ENCODE data around the gene DDX56. TPM values are rescaled to one million over a fixed set of nuclear protein-coding genes. Genes with fewer than 3 reads are reported as not detected.

Gene DDX56
- total and polyA plus RNA-seq, 2 of the 13 experiments (the other 11 are each of a cell fraction or from before 2014, with no cell fraction given) = 82.6 to 120 TPM

- Histone ChIP-seq H3K36me3 (replicated peaks in 1 of 2; ENCODE audit: control insufficient read depth in 1 of 2, insufficient read depth in 2 of 2, low read length in 2 of 2) (peaks cover 45 to 82% of the 10 kb centered on the region in 2 experiments), H3K9ac (ENCODE audit: insufficient read depth, low read depth, low read length) (no peak overlapping the region), H3K79me2 (ENCODE audit: insufficient read depth, low read length) (peaks cover 26% of the 10 kb centered on the region), H3K9me3 (ENCODE audit: low read length) (no peaks in the 10 kb centered on the region), H4K20me1 (ENCODE audit: insufficient read depth, low read length) (no peaks in the 10 kb centered on the region; the same call in 1 of the 2 replicates), H3K27me3 (ENCODE audit: control insufficient read depth in 1 of 2, insufficient read depth in 2 of 2, low read length in 2 of 2) (no peaks in the 10 kb centered on the region; a peak in 1 of 5 replicates), H3K4me3 (replicated peaks in 1 of 3; ENCODE audit: insufficient read depth in 1 of 3, low read depth in 2 of 3, low read length in 3 of 3) (no peak overlapping the region), H2AFZ (ENCODE audit: low read length) (no peak overlapping the region), H3K27ac (ENCODE audit: extremely low read length, insufficient read depth, low read length) (no peak overlapping the region), H3K4me1 (ENCODE audit: insufficient read depth, low read length) (peaks cover 26% of the 10 kb centered on the region), H3K4me2 (ENCODE audit: low read depth, low read length) (no peak overlapping the region)
- intact Hi-C loops (cut with micrococcal nuclease; ENCODE audit: unreplicated experiment) = no loop called here
- 96% methylated on average over 16 of the region's 17 CpGs for WGBS (ENCODE audit: low lambda C conversion rate)
- POLR2A ChIA-PET = no interaction called here
- CTCF ChIA-PET (ENCODE audit: low intra/inter-chr PET ratio, low total read pairs) = no interaction called here
- in situ Hi-C loops (cut with HindIII; ENCODE audit: extremely low pct_ligation_motif_present, low pct_unique_long_range_greater_than_20kb) = no loop called here
- no TSS peak for BruUV-seq (replicated peaks)
- DNase-seq (ENCODE audit: low spot score) (no peak), ATAC-seq (no peak), FAIRE-seq (no peak)
- TF ChIP-seq DNMT3B (CRISPR knock-in tag; conservative IDR thresholded peaks at IDR 0.05) (no peak), ZFP62 (CRISPR knock-in tag; IDR thresholded peaks at IDR 0.05) (no peak), IRF9 (CRISPR knock-in tag; IDR thresholded peaks at IDR 0.05; ENCODE audit: borderline replicate concordance) (no peak), RBM22 (optimal IDR thresholded peaks at IDR 0.05; ENCODE audit: low read length) (peak; percentile 23), POLR2G (IDR thresholded peaks at IDR 0.05; ENCODE audit: low read depth, low read length) (peak; percentile 13; the same call in 1 of the 2 replicates), ZNF776 (CRISPR knock-in tag; IDR thresholded peaks at IDR 0.05) (no peak), MED1 (CRISPR knock-in tag; IDR thresholded peaks at IDR 0.05) (no peak)
Observed at GRCh38 chr7:44568771-44569560, 4.7 kb downstream of the DDX56 start.

DNA sequence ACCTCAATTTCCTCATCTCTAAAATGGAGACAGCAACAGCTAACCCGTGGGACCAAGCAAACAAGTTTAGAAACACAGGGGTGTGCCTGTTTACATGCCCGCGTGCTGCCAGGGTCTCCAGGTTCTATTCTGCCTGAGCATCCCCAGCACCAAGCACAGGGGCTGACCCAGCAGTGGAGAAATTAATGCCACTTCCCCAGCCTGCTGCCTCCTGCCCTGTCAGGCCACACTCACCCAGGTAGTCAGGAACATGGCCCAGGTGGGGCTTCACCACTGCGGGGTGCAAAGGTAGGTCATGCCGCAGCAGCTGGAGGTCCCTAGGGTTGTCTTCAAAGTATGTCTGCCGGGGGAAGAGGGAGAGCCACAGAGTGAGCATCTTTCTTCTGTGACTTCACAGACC is 5.8 kb downstream of the DDX56 start:
- 100% methylated on average over 4 of the region's 6 CpGs for WGBS (ENCODE audit: low lambda C conversion rate)
- no peak for ATAC-seq
- intact Hi-C loops (cut with micrococcal nuclease; ENCODE audit: unreplicated experiment) (no loop called here), in situ Hi-C loops (cut with HindIII; ENCODE audit: extremely low pct_ligation_motif_present, low pct_unique_long_range_greater_than_20kb) (no loop called here)
- H2AFZ ChIP-seq (ENCODE audit: low read length) = no peak overlapping the region
- TF ChIP-seq HMGA1 (CRISPR knock-in tag; conservative IDR thresholded peaks at IDR 0.05) = no peak
- TF ChIP-seq FOXP1 (IDR thresholded peaks at IDR 0.05) = no peak
- TF ChIP-seq FOXP1 (CRISPR knock-in tag; IDR thresholded peaks at IDR 0.05) = no peak
- TF ChIP-seq AGO2 (optimal IDR thresholded peaks at IDR 0.05; ENCODE audit: low read depth, low read length) = peak; percentile 70
- H3K79me2 ChIP-seq (ENCODE audit: insufficient read depth, low read length) = peaks cover 18% of the 10 kb centered on the region
- H3K27ac ChIP-seq (ENCODE audit: extremely low read length, insufficient read depth, low read length) = no peak overlapping the region
- CTCF ChIA-PET (ENCODE audit: low intra/inter-chr PET ratio, low total read pairs) = no interaction called here
- no peak overlapping the region for H3K4me2 ChIP-seq (ENCODE audit: low read depth, low read length)
- no peak overlapping the region for H3K9ac ChIP-seq (ENCODE audit: insufficient read depth, low read depth, low read length)
- BruUV-seq (replicated peaks) = no TSS peak
- no peak for FAIRE-seq
- no peaks in the 10 kb centered on the region; a peak in 1 of 5 replicates for H3K27me3 ChIP-seq (ENCODE audit: control insufficient read depth in 1 of 2, insufficient read depth in 2 of 2, low read length in 2 of 2)
- peaks cover 45 to 81% of the 10 kb centered on the region in 2 experiments for H3K36me3 ChIP-seq (replicated peaks in 1 of 2; ENCODE audit: control insufficient read depth in 1 of 2, insufficient read depth in 2 of 2, low read length in 2 of 2)
- POLR2A ChIA-PET = no interaction called here
- H3K4me1 ChIP-seq (ENCODE audit: insufficient read depth, low read length) = peaks cover 30% of the 10 kb centered on the region
- H3K9me3 ChIP-seq (ENCODE audit: low read length) = no peaks in the 10 kb centered on the region
- no peak for DNase-seq (ENCODE audit: low spot score)
- H4K20me1 ChIP-seq (ENCODE audit: insufficient read depth, low read length) = no peaks in the 10 kb centered on the region; the same call in 1 of the 2 replicates
- H3K4me3 ChIP-seq (replicated peaks in 1 of 3; ENCODE audit: insufficient read depth in 1 of 3, low read depth in 2 of 3, low read length in 3 of 3) = no peak overlapping the region

Data from HepG2 (cell line).